Measurements from ENCODE around the gene RNU6-9. TPM values are rescaled to one million over a fixed set of nuclear protein-coding genes. Genes with fewer than 3 reads are reported as not detected.

The RNU6-9 gene
- total RNA-seq, 4 donors from 2014 or later = not detected

DNA sequence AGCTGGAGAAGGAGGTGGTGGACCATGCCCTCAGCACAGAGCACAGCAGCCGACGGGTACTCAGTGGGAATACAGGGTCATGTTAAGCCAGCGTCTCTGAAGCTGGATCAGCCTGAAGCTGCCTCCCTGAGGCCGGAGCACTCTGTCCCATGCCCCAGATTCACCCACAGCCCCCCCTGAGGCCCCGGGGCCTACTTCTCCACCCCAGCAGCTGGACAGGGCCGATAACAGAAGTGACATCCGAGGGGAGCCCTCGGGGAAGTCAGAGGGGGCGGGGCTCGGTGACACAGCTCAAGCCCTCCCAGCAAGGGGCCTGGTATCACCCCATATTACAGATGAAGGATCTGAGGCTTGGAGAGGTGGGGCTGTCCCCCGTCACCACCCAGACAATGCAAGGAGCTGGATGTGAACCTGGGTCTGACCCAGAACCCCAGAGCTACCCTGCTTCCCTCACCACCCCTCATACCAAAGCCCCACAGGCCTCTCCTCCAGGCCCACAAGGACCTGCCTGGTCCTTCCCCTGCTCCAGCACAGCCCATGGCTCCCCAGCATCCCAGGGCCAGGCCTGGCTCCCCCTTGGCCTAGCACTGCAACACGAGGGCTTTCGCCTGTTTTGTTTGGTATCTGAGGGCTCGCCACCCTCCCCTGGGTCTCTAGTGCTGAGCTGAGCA is 14.0 kb downstream of the RNU6-9 start:
- TF ChIP-seq, protein P1, sequence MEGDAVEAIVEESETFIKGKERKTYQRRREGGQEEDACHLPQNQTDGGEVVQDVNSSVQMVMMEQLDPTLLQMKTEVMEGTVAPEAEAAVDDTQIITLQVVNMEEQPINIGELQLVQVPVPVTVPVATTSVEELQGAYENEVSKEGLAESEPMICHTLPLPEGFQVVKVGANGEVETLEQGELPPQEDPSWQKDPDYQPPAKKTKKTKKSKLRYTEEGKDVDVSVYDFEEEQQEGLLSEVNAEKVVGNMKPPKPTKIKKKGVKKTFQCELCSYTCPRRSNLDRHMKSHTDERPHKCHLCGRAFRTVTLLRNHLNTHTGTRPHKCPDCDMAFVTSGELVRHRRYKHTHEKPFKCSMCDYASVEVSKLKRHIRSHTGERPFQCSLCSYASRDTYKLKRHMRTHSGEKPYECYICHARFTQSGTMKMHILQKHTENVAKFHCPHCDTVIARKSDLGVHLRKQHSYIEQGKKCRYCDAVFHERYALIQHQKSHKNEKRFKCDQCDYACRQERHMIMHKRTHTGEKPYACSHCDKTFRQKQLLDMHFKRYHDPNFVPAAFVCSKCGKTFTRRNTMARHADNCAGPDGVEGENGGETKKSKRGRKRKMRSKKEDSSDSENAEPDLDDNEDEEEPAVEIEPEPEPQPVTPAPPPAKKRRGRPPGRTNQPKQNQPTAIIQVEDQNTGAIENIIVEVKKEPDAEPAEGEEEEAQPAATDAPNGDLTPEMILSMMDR (IDR thresholded peaks at IDR 0.05; ENCODE audit: low read depth) = no peak

DNA sequence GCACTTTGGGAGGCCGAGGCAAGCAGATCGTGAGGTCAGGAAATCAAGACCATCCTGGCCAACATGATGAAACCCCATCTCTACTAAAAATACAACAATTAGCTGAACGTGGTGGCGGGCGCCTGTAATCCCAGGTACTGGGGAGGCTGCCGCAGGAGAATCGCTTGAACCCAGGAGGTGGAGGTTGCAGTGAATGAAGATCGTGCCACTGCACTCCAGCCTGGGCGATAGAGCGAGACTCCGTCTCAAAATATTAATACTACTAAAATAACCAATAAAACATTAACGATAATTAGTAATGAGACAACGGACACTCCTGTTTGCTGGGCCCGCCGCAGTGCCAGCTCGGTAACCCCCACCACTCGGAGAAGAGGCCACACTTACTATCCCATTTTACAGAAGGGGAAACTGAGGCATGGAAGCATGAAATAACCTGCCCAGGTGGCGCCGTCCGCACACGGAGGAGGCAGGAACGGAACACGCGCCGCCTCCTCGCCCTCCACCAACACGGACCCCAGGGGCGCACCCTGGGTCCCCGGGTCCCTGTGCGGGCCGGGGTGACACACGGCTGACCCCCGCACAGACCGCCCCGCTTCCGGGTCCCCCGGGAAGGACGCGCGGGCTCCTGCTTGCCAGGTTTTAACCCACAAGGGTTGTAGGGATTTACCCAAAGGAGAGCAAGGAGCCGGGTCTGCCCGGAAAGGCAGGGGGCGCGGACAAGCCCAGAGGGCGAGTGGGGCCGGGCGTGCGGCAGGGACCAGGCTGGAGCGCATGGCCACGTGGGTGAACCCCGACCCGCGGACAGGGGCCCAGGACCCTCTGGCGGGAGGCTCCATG is 18.1 kb downstream of the RNU6-9 start:
- TF ChIP-seq, protein P1 (IDR thresholded peaks at IDR 0.05; ENCODE audit: low read depth) = no peak

DNA sequence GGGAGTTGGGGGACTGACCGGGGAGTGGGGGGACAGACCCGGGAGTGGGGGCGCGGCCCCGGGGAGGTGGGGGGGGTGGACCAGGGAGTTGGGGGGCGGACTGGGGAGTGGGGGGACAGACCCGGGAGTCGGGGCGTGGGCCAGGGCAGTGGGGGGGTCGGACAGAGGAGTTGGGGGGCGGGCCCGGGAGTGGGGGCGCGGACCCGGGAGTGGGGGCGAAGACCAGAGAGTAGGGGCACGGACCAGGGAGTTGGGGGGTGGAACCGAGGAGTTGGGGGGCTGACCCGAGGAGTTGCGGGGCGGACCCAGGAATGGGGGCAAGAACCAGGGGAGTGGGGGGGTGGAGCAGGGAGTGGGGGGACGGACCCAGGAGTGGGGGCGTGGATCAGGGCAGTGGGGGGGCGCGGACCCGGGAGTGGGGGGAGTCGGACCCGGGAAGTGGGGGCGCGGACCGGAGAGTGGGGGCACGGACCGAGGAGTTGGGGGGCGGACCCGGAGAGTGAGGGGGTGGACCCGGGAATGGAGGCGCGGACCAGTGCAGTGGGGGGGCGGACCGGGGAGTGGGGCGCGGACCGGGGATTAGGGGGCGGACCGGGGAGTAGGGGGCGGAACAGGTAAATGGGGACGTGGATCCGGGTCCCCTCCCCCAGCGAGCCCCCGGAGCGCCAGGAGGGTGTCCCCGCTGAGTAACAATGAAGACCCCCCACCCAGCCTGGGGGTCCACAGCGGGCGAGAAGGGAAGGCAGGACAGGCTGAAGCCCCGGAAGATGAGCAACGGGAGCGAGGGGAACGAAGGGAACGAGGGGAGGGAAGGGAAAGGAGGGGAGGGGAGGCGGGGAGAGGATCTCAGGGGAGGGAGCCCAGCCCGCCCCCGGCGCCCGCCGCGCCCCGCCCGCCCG is 19.1 kb downstream of the RNU6-9 start:
- TF ChIP-seq, protein P1 (IDR thresholded peaks at IDR 0.05; ENCODE audit: low read depth) = no peak

DNA sequence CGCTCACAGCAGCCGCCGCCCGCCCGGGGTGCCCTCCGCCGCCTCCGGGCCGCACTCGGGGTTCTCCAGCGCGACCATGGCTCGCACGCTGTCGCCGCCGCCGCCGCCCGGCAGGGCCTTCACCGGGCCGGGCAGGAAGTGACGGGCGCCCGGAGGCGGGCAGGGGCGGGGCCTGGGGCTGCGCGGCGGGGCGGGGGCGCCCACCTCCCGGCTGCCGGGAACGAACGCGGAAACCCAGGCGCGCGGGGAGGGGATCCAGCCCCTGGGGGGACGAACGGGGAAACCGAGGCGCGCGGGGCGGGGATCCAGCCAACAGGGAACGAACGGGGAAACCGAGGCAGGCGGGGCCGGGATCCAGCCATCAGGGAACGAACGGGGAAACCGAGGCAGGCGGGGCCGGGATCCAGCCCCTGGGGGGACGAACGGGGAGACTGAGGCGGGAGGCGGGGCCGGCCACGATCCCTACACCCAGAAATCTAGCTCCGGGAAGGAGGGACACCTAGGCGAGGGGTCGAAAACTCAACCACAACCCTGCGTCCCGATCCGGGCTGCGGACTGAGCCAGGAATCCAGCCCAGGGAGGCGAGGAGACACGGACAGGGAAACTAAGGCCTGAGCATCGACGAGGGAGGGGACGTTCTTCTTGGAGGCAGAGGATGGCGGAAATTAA is 19.9 kb downstream of the RNU6-9 start, which contains the start of gene R3HDM4:
Gene R3HDM4, minus strand, starts transcription at position 140 of the 669 bp plus-strand sequence. Its CDS starts 62 bp downstream, at position 78.
- TF ChIP-seq, protein P1 (IDR thresholded peaks at IDR 0.05; ENCODE audit: low read depth) = no peak

DNA sequence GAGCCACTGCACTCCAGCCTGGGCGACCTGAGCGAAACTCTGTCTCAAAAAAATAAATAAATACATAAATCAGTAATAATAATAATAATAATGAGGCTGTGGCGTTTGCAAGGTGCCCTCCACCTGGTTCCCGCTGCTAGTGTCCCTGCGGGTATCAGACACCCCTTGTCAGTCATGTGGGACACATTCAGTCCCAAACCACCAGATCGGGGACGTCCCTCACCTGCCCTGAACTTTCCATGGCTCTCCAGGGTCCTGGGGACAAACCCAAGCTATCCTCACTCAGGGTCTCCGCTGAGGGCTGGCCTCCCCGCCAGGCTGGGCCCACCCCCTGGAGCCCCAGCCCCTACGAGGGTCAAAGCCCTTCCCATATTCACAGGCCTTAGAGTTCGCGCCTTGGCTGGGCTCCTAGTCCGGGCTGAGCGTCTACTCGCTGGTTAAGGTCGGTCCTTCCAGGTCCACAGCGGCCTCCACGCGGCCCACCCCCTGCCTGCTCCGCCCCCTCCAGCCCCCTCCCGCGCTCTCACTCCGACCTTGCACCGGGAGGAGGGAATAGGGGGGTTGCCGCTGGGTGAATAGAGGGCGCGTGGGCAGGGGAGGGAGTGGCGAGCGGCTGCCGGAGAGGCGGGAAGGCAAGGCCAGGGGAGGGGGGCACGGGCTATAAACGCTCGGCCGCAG is 23.5 kb downstream of the RNU6-9 start:
- TF ChIP-seq, protein P1 (IDR thresholded peaks at IDR 0.05; ENCODE audit: low read depth) = no peak

DNA sequence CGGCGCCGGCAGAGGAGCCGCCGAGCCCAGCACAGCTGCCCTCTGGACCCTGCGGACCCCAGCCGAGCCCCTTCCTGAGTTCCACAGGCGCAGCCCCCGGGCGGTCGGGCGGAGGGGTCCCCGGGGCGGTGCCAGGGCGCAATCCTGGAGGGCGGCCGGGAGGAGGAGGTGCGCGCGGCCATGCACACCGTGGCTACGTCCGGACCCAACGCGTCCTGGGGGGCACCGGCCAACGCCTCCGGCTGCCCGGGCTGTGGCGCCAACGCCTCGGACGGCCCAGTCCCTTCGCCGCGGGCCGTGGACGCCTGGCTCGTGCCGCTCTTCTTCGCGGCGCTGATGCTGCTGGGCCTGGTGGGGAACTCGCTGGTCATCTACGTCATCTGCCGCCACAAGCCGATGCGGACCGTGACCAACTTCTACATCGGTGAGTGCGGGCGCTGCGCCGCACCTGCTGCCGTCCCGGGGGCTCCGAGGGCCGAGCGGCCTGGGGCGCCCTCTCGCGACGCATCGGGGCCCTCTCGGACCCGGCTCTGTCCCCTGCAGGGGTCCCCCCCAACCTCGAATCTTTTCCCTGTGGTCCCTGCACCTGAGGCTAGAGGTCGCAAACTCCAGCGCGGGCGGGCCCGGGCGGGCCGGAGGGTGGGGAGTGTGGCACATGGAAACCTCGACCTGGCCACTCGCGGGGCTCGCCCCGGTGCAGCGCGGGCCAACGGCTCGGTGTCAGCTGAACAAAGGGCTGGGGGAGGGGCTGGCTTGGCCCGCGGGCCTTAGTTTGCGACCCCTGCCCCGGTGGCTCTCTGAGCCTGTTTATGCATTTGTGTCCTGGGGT is 24.3 kb downstream of the RNU6-9 start, which contains the start of gene KISS1R:
Gene KISS1R, plus strand, starts transcription at position 11 of the 829 bp plus-strand sequence. Its CDS starts 170 bp downstream, at position 181.
- TF ChIP-seq, protein P1 (IDR thresholded peaks at IDR 0.05; ENCODE audit: low read depth) = no peak
